Measurements from ENCODE around the gene IFITM5. TPM values are rescaled to one million over a fixed set of nuclear protein-coding genes. Genes with fewer than 3 reads are reported as not detected.

IFITM5 gene
- total RNA-seq, 1 donor from 2014 or later = not detected

DNA sequence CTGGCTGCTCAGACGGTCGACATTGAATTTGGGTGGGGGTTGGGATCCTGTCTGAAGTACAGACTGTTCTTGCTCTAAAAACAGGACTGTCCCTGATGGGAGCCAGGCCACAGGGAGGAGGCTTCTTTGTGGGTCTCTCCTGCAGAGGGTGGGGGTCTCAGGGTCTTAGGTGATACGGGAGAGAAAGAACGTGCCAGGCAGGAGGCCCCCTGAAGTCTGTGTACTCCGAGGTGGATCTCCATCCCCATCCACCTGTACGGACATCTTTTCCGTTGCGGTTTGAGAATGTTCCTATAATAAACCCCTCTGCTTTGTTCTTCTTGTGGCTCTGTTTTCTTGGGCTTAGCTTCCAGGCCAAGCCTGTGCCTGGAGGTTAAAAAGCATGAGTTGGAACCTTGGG lies 46.7 kb downstream of the IFITM5 start:
- H3K27ac Mint-ChIP-seq (ENCODE audit: unreplicated experiment) = no peak overlapping the region
- H3K4me1 Mint-ChIP-seq (ENCODE audit: unreplicated experiment) = no peaks in the 10 kb centered on the region
- peaks cover 37% of the 10 kb centered on the region for H3K36me3 Mint-ChIP-seq (ENCODE audit: unreplicated experiment)
- no peak overlapping the region for H3K4me3 Mint-ChIP-seq (ENCODE audit: unreplicated experiment)
- H3K27me3 Mint-ChIP-seq (ENCODE audit: unreplicated experiment) = no peaks in the 10 kb centered on the region
- DNase-seq (ENCODE audit: extremely low spot score, unreplicated experiment) = peak; percentile 67
- TF ChIP-seq, protein P1, sequence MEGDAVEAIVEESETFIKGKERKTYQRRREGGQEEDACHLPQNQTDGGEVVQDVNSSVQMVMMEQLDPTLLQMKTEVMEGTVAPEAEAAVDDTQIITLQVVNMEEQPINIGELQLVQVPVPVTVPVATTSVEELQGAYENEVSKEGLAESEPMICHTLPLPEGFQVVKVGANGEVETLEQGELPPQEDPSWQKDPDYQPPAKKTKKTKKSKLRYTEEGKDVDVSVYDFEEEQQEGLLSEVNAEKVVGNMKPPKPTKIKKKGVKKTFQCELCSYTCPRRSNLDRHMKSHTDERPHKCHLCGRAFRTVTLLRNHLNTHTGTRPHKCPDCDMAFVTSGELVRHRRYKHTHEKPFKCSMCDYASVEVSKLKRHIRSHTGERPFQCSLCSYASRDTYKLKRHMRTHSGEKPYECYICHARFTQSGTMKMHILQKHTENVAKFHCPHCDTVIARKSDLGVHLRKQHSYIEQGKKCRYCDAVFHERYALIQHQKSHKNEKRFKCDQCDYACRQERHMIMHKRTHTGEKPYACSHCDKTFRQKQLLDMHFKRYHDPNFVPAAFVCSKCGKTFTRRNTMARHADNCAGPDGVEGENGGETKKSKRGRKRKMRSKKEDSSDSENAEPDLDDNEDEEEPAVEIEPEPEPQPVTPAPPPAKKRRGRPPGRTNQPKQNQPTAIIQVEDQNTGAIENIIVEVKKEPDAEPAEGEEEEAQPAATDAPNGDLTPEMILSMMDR (IDR thresholded peaks at IDR 0.05) = no peak
- H3K9me3 Mint-ChIP-seq (ENCODE audit: unreplicated experiment) = no peaks in the 10 kb centered on the region

DNA sequence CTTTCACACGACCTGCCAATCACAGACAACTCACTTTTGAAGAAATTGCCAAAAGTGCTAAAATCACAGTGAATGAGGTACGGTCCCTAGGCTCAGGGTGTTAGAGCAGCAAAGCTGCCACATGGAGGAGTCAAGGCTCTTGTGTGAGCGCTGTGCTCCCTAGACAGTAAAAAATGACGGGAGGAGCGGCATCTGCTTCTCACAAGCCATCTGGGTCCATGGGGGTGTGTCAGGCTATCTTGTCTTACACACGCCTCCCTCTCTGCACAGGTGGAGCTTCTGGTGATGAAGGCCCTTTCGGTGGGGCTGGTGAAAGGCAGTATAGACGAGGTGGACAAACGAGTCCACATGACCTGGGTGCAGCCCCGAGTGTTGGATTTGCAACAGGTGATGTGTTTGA lies 47.8 kb downstream of the IFITM5 start:
- H3K4me1 Mint-ChIP-seq (ENCODE audit: unreplicated experiment) = no peaks in the 10 kb centered on the region
- H3K9me3 Mint-ChIP-seq (ENCODE audit: unreplicated experiment) = no peaks in the 10 kb centered on the region
- peaks cover 45% of the 10 kb centered on the region for H3K36me3 Mint-ChIP-seq (ENCODE audit: unreplicated experiment)
- TF ChIP-seq, protein P1 (IDR thresholded peaks at IDR 0.05) = no peak
- H3K27ac Mint-ChIP-seq (ENCODE audit: unreplicated experiment) = no peak overlapping the region
- no peaks in the 10 kb centered on the region for H3K27me3 Mint-ChIP-seq (ENCODE audit: unreplicated experiment)
- no peak overlapping the region for H3K4me3 Mint-ChIP-seq (ENCODE audit: unreplicated experiment)
- DNase-seq (ENCODE audit: extremely low spot score, unreplicated experiment) = peak; percentile 57

DNA sequence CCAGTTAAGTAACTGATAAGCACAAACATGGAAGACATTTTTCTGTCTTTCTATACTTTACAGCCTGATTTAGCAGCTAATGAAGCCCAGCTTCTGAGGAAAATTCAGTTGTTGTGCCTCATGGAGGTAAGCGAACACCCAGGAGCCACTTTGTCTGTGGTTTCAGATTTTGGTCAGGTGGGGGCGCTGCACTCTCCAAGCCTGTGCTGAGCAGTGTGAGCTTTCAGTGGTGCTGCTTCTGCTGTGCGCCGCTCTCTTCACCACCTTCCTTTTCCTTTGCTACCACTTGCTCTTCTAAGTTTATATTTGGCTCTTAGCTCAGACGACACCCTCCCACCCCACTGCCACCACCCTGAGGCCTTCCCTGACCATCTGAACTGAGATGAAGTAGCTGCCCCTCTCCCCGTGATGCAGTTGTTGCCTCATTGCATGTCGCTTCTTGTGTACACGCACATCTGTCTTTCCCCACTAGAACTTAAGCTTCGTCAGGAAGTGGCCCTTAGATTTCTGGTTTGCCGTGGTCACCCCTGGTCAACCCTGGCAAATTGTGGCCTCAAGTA lies 48.5 kb downstream of the IFITM5 start:
- DNase-seq (ENCODE audit: extremely low spot score, unreplicated experiment) = peak; percentile 86
- Mint-ChIP-seq H3K27me3 (ENCODE audit: unreplicated experiment) (no peaks in the 10 kb centered on the region), H3K4me1 (ENCODE audit: unreplicated experiment) (no peaks in the 10 kb centered on the region), H3K27ac (ENCODE audit: unreplicated experiment) (no peak overlapping the region), H3K9me3 (ENCODE audit: unreplicated experiment) (no peaks in the 10 kb centered on the region), H3K36me3 (ENCODE audit: unreplicated experiment) (peaks cover 51% of the 10 kb centered on the region), H3K4me3 (ENCODE audit: unreplicated experiment) (no peak overlapping the region)
- TF ChIP-seq, protein P1 (IDR thresholded peaks at IDR 0.05) = peak; percentile 68

DNA sequence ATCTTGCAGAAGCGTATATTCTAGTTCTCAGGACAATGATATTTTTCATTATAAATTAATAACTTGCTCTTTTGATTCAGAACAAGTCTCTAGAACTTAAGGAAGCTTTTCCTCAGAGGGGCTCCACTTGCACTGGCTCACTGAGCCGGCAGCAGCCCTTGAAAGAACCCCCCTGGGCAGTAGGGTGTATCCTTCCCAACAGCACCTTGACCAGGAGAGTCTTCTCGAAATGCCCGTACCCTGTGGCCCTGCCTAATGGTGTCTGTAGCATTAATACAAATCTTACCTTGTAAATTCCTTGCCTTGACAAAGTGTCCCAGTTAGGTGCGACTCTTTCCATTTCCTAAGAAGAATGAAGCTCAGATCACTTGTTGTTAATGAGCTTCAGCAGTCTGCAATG lies 49.1 kb downstream of the IFITM5 start:
- TF ChIP-seq, protein P1 (IDR thresholded peaks at IDR 0.05) = no peak
- Mint-ChIP-seq H3K4me3 (ENCODE audit: unreplicated experiment) (no peak overlapping the region), H3K36me3 (ENCODE audit: unreplicated experiment) (peaks cover 55% of the 10 kb centered on the region), H3K4me1 (ENCODE audit: unreplicated experiment) (no peaks in the 10 kb centered on the region), H3K27ac (ENCODE audit: unreplicated experiment) (no peak overlapping the region), H3K9me3 (ENCODE audit: unreplicated experiment) (no peaks in the 10 kb centered on the region), H3K27me3 (ENCODE audit: unreplicated experiment) (no peaks in the 10 kb centered on the region)
- peak; percentile 51 for DNase-seq (ENCODE audit: extremely low spot score, unreplicated experiment)

DNA sequence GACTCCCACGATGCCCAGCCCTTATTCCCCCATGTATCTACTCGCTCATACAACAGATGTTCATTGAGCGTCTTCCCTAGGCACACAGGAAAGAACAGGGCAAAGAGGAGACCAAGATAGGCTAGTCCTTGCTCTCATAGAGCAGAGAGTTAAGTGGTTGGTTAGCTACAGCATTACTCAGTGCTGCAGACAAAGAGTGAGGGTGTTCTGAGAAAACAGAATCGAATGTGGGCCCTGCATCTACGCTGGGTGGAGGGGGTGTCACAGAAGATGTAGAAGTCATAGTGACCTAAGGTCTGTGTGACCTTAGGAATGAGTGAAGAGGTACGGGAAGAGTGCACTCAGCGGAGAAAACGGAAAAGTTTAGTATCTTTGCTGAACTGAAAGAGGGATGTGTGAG lies 50.3 kb downstream of the IFITM5 start:
- H3K4me3 Mint-ChIP-seq (ENCODE audit: unreplicated experiment) = no peak overlapping the region
- no peak overlapping the region for H3K27ac Mint-ChIP-seq (ENCODE audit: unreplicated experiment)
- H3K4me1 Mint-ChIP-seq (ENCODE audit: unreplicated experiment) = no peaks in the 10 kb centered on the region
- H3K36me3 Mint-ChIP-seq (ENCODE audit: unreplicated experiment) = peaks cover 62% of the 10 kb centered on the region
- DNase-seq (ENCODE audit: extremely low spot score, unreplicated experiment) = no peak
- H3K27me3 Mint-ChIP-seq (ENCODE audit: unreplicated experiment) = no peaks in the 10 kb centered on the region
- TF ChIP-seq, protein P1 (IDR thresholded peaks at IDR 0.05) = no peak
- H3K9me3 Mint-ChIP-seq (ENCODE audit: unreplicated experiment) = no peaks in the 10 kb centered on the region

Other genes starting within 250 kb of the IFITM5 start
- not detected in 2 replicates for gene SCGB1C1, start 106.4 kb downstream of the IFITM5 start, total RNA-seq
- 54.6 and 59.3 TPM in 2 replicates for gene BET1L, start 92.1 kb downstream of the IFITM5 start, total RNA-seq
- 105 and 125 TPM in 2 replicates for gene RIC8A, start 91.8 kb downstream of the IFITM5 start, total RNA-seq
- 23.2 and 25.7 TPM in 2 replicates for gene SIRT3, start 63.2 kb downstream of the IFITM5 start, total RNA-seq
- gene PSMD13, start 62.5 kb downstream of the IFITM5 start, total RNA-seq = 115 and 126 TPM in 2 replicates
- not detected in 2 replicates for gene NLRP6, start 21.1 kb downstream of the IFITM5 start, total RNA-seq
- gene PGGHG, start 10.4 kb downstream of the IFITM5 start, total RNA-seq = 39.9 and 43.4 TPM in 2 replicates
- 671 and 698 TPM in 2 replicates for gene IFITM2, start 8.3 kb upstream of the IFITM5 start, total RNA-seq
- gene IFITM1, start 14.5 kb upstream of the IFITM5 start, total RNA-seq = 352 and 355 TPM in 2 replicates
- 1,725 and 1,814 TPM in 2 replicates for gene IFITM3, start 21.3 kb upstream of the IFITM5 start, total RNA-seq
- gene B4GALNT4, start 70.0 kb upstream of the IFITM5 start, total RNA-seq = 61.0 and 63.3 TPM in 2 replicates
- gene PKP3, start 94.7 kb upstream of the IFITM5 start, total RNA-seq = 0.40 and 0.50 TPM in 2 replicates
- 27.0 and 28.0 TPM in 2 replicates for gene SIGIRR, start 115.5 kb upstream of the IFITM5 start, total RNA-seq
- not detected in 2 replicates for gene ANO9, start 142.5 kb upstream of the IFITM5 start, total RNA-seq
- gene PTDSS2, start 150.8 kb upstream of the IFITM5 start, total RNA-seq = 55.3 and 56.1 TPM in 2 replicates
- gene RNH1, start 207.7 kb upstream of the IFITM5 start, total RNA-seq = 151 and 160 TPM in 2 replicates
- gene HRAS, start 236.1 kb upstream of the IFITM5 start, total RNA-seq = 68.3 and 69.4 TPM in 2 replicates
- 3.2 and 3.7 TPM in 2 replicates for gene LRRC56, start 238.0 kb upstream of the IFITM5 start, total RNA-seq

Data from osteocyte (in vitro differentiated cells).